GM18511 (cell line): ENCODE results near the gene JUP.

Experiments
- ATAC-seq: cut with Tn5 transposase; IDR thresholded peaks from one replicate; pipeline ENCODE4 v1.9.1; 2021; ENCODE audit warnings: mild to moderate bottlenecking, moderate library complexity; ENCODE audit not compliant: unreplicated experiment

Gene JUP

DNA sequence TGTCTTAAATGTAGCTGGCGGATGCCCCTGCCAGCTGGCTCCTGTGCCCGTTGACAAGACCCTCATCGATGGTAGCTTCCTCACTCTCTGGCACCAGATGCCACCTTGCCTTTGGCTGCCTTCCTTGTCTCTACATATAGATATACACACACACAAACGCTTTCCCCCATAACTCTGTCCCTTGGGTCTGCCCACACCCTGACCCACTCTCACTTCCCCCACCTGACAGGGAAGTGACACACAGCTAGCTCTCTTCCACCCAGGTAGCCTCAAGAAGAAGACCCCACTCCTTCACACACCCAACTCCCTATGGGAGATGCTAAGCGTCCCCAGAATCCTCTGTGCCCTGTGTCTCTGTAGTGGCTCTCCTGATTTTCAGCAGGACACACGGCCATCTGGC is 25.6 kb downstream of the JUP start:
- no peak for ATAC-seq

DNA sequence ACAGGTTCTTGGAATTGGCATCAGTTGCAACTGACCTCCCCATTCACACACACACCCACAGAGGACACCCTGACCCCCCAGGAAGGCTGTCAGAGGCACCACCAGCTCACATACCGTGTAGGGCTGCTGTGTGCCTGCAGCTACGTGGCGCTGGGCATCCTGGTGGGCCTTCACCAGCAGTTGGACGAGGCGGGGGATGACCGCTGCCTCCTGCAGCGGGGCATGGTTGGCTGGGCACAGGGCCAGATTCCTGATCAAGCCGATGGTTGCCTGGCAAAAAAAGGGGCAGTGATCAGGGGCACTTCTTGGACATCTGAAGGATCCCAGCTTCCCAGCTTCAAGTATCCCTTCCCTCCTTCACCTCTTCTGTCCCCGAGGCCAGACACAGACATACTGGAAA is 27.9 kb downstream of the JUP start:
- ATAC-seq, result no peak

DNA sequence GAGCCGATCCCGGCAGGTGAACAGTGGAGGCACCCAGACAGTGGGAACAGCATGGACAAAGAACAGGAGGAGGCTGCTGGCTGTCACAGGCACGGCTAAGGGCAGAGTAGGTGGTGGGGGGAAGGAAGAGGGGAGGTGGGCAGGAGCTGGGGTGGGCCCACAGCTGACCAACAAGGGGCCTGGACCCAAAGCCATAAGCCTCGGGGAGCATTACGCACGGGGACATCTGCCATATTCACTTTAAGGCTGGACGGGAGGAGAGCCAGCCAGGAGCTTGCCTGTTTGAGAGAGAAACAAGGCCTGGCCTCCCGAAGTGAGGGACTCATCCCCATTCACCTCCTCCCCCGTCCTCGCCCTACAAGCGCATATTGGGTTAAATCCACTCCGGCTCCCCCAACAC is 32.4 kb downstream of the JUP start:
- ATAC-seq, result no peak

DNA sequence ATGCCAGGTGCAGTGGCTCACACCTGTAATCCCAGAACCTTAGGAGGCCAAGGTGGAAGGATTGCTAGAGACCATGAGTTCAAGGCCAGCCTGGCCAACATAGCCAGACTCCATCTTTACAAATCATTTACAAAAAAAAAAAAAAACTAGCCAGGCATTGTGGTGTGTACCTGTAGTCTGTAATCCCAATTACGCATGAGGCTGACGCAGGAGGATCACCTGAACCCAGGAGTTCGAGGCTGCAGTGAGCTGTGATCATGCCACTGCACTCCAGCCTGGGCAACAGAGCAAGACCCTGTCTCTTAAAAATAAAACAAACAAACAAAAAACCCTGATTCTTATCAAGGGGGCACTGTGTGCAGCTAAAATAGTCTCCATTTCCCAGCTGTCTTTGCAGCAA is 35.2 kb downstream of the JUP start:
- no peak for ATAC-seq

DNA sequence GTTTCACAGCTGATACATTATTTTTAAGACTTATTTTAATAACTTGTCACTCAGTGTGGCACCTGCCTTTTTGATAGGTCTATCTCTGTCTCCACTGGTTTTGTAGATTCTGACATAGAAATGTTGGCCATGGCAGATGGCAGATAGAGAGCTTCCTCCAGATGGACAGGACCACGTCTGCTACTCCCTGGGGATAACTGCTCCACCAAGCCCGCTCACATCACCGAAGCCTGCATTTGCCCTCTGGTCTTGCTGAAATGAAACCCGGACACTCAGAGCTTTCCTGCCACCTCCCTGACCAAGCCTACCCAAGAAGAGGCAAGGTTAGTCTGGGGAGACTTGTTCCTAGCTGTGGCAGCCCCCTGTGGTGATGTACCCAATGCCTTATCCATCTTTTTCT is 35.6 kb downstream of the JUP start:
- ATAC-seq, result no peak

DNA sequence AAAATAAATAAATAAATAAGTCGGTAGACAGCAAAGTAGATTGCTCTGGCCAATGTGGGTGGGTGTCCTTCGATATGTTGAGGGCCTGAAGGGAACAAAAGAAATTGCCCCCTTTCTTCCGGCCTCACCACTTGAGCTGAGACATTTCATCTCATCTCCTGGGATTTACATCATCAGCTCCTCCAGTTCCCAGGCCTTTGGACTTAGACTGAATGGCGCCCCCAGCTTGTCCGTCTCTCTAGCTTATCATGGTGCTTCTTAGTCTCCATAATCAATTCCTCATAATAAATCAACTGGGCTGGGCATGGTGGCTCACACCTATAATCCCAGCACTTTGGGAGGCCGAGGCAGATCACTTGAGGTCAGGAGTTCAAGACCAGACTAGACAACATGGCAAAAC is 38.2 kb downstream of the JUP start:
- no peak for ATAC-seq

DNA sequence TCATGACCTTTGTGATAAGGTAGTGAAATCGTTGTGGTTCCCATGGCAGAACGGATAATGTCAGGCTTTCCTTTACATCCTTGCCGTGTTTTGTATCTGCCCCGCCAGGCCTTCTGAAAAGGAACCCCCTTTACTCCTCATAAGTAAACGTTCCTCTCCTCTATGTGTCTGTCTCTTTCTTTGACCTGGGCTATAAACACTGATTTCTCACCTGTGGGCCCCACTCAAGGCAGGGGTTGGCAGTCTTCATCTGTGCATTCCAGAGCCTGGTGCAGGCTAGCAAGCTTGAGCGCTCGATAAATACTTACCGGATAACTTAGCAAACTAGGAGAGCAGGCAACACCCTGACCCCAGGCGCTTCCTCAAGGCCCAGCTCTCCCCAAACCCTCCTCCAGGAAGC is 44.8 kb downstream of the JUP start:
- no peak for ATAC-seq

DNA sequence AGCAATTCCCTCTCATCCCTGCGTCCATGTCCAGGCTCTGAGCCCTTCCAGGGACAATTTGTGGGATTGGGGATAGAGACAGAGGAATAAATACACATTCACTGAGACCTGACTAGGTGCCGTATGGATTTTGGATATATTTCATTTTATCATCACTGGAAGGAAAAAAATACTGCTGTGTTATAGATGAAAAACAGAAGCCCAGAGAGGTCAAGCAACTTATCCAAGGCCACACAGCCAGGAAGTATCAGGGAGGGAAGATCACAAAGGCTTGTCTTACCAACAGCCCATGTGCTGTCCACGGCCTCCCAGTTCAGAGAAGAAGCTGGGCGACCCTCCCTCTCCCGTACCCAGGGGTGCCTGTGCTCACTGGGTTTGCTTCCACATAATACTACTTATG is 46.0 kb downstream of the JUP start:
- ATAC-seq, result no peak

DNA sequence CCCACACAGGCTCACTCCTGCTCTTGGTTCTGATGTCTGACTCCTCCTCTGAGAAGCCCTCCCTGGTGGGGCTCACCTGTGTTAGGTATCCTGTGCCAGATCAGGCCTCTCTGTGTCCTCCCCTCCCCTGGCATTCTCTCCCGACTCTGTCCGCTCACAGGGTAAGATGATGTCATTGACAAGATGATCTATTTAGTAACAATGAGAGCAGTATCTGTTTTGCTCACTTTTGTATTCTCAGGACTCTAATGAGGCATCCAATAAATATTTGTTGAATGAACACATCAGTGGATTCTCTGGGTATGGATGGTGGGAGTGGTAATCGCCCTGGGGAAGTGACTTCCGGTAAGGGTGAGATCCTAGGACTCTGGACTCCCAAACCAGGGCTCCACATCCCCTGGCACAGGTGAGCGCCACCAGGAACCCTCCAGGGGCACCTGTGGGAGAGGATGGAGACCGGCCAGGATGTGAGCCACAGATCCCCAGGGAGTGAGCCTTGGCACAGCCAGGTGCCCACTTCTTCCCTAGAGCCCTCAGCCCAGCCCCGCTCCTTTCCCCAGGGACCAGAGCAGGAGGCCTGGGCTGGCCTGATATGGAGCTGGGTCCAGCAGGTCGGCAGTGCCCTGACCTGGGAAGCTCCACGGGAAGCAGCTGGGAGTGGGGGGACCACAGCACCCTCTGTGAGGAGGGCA is 46.7 kb downstream of the JUP start:
- no peak for ATAC-seq

DNA sequence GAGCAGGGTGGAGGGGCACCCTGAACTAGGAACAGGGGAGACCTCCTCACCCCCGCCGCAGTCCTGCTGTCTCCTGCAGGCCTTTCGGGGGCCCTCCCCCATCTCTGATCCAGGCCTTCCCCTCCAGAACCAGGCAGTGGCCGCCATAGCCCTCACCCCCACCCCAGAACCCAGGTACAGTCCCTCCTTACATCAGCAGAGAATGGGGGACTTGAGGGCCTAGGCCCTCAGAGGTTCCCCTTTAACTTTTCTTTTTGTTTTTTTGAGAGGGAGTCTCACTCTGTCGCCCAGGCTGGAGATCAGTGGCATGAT is 47.8 kb downstream of the JUP start:
- ATAC-seq, result no peak

DNA sequence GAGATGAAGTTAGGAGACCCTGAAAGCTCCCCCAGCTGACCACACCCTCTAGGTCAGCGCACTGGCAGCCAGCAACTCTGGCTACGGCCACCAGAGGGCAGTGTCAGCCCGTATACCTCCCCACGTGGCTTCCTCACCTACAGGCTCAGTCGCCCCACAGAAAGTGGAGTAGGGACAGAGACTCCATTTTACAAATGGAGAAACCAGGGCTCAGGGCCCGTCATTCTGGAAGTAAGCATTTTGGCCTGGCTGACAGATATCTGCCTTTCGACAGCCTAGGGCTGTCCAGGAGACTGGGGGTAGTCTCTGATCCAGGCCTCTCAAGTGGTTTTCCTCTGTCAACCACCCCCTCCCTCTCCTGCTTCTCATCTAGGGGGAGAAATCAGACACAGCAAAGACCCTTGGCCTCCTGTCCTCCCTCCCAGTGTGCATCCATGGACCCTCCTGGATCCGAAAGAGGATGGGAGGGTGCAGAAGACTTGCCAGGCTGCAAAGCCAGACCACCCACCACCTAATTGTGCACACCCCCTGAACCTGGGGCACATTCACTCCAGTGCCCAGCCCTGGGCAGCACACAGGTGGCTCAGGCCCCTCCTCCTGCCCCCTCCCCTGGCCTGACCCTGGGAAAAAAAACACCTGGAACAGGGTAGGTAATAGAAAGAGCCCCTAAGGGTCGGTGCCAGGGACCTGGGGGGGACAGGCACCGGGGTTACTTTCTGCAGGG is 48.3 kb downstream of the JUP start:
- ATAC-seq, result no peak

DNA sequence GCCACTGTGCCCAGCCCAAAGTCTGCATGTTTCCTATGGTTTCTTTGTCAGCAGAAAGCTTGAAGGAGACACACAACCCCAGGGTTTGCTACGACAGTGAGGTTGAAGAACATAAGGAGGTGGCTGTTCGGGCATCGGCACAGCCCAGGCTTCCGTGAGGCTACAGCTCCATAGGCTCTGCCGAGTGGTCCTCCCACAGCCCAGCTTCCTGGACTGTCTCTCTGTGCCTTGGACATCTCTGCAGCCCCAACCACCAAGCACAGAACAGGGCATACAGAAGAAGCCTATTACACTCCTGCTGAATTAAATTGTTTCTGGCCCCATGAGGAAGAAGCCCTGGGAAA is 48.9 kb downstream of the JUP start:
- ATAC-seq, result no peak

DNA sequence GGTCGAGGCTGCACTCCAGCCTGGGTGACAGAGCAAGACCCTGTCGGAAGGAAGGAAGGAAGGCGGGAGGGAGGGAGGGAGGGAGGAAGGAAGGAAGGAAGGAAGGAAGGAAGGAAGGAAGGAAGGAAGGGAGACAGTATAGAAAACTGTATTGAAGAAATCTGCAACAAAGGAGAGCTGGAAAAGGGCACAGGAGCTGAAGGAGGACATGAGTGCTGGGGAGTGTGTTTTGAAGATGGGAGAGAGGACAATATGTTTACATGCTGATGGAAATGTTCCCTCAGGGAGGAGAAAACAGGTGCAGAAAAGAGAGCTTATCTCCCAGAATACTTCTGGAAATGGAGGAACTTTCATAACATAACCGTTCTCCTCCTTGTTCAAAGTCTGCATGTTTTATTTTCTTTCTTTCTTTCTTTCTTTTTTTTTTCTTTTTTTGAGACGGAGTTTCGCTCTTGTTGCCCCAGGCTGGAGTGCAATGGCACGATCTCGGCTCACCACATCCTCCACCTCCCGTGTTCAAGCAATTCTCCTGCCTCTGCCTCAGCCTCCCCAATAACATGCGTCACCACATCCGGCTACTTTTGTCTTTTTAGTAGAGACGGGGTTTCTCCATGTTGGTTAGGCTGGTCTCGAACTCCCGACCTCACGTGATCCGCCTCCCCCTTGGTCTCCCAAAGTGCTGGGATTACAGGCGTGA is 49.4 kb downstream of the JUP start:
- no peak for ATAC-seq

DNA sequence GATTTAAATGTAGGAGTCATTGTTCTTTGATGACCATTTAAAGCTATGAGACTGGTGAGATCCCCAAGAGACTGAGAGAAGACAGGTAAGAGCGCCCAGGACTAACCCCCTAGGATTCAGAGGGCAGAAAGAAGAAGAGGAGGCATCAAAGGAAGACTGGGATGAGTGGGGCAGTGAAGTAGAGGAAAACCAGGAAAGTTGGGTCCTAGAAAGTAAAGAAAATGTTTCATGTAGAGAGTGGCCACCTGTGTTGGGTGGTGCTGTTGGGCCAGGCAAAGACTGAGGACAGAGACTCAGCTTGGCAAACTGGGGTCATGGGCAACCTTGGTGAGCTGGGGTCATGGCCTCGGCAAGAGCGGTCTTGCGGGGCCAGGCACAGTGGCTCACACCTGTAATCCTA is 50.8 kb downstream of the JUP start:
- ATAC-seq, result no peak

DNA sequence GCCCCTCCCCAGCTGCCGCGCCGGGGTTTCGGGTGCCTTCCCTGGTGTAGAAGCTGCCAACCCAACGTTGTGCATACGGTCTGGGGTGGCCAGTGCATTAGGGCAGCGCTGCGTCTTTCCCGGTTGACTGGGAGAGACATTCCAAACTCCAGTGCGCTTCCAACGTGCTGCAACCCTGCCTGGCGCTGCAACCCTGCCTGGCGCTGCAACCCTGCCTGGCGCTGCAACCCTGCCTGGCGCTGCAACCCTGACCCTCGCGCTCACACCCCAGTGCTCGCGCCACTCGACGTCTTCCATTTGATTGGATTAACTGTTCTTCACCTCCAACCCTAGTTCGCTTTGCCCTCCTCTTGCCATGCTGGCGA is 51.6 kb downstream of the JUP start:
- ATAC-seq, result no peak

DNA sequence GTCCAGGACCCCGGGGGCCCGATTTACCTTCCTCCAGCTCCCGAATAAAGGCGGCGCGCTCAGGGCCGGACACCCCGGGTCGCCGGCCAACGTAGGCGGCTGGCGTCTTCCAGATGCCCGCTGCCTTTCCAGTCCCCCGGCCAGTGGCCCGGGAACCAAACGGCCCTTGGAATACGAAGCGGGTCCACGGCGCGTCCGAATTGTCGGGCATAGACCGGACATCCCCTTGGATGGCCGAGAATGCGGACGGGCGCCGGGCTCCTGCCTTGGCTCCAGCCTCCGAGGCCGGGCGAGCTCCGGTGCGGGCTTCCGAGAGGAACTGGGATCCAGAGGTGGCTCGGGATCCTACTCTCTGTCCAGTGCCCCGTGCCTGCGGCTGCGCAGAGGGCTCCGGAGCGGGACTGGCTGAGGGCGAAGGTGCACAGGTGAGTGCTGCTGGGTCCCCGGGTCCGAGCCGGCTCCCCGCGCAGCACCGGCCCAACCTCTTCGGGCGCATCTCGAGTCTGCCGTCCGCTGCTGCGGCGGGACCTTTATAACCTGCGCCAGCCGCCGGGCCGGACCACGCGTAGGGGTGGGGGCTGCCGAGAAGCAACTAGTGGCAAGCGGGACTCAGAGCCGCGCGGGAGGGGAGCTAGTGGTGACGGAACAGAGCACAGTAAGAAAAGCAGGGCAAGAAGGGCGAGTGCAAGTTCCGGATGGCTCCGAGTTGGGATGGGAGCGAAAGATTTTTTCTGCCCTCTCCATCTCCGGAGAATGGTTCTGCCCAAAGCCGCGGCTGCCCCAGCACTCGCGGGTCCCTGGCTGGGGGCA is 52.2 kb downstream of the JUP start, which contains the start of gene HAP1:
TSS of gene HAP1 (minus strand) at position 505 of the 810 bp plus-strand sequence. CDS start at position 496, 9 bp downstream.
- no peak for ATAC-seq

DNA sequence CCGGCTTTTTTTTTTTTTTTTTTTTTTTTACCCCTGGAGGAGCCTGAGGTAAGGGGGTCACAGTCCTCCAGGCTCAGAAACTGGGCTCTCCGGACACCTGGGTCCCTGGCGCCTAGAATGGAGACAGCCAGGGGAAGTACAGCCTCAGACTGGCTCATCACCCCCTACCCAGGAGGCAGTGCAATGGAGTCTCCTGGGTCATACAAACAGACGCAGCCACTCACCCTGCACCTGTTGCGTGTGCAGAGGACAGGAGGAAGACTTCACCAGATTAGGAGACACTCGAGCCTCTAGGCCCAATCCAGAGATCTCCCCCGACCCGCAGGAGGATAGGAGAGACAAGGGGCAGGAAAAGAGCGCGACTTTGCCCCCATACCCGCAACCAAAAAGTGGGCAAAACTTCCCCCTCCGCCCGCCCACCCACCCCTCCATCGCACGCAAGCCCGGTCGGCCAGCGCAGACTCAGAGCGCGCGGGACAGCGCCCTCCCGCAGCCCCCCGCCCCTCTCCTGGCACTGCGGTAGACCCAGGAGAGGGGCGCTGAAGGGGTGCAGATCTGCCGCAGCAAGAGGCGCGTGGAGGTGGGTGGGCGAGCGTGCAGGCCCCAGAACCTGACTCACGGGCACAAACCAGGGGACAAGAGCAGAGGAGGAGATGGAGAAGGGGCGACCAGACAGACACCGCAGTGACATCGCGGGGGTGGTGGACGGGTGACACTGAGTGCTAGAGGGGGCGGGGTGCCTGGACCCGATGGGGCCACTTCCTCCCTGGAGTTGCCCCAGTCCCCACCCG is 53.0 kb downstream of the JUP start:
- ATAC-seq, result no peak

DNA sequence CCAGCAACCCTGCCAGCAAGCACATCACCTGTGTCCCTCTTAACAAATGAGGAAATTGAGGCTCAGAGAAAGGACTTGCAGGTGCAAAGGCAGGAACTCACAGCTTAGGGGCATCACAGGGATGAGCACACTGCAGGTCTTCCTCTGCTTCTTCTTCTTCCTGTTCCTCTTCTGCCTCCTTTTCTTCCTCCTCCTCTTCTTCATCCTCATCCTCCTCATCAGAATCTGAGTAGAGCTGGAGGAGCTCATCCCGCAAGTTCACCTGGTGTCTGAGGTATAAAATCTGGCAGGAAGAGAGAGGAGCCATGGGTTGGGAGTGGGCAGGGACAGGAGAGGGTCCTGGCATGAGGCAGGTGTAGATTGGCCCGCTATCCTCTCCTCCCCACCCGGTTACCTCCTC is 54.7 kb downstream of the JUP start:
- no peak for ATAC-seq

DNA sequence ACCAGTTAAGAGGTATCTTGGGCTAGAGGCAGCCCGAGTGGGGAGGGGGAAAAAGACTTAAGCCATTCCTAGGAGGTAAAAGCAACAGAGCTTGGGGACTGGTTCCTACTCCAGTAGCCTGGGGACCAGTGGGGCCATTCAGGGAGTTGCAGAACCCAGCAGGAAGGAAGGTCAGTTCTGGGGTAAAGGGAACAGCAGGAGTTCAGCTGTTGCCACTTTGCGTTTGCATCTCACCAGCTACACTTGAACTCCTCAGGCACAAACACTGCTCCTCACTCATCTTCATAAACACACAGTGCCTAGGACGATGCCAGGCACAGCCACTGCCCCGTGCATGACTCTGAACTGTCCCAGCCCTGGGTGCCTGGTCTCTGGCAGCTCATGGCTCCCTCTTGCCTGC is 56.0 kb downstream of the JUP start:
- ATAC-seq, result no peak

DNA sequence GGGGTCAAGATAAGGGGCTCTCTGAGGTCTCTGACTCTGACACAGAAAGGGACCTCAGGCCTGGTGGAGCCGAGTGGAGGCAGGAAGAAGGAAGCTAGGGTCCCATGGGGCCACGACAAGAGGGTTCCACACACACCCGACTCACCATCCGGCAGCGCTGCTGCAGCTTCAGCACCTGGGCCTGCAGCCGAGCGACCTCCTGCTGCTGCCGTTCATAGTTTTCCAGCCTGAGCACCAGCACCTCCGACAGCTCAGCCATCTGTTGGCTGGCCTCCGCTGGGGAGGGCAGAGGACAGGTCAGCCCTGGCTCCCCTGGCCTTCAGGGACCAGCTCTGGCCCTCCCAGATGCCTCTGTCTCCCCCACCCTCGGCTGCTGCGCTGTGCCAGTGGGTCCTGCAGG is 58.5 kb downstream of the JUP start:
- ATAC-seq, result no peak

DNA sequence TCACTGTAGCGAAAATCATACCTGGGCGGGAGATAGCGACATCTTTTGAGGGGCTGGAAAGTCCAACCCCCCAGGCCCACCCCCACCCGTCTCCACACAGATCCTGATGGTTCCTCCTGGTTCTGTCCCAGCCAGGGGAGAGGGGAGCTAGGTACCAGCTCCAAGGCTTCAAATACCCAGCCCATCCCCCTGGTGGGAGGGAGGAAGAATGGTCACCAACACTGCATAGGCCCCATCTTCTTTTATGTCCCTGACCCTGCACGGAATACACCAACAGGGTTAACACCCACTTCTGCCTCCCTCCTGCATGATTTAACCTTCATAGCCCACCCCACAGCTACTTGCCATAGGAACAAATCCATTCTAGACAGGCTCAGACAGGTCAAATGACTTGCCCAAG is 61.4 kb downstream of the JUP start:
- no peak for ATAC-seq
